PC-9 (cell line): ENCODE measurements around the gene SLC25A44. TPM values are rescaled to one million over a fixed set of nuclear protein-coding genes. Genes with fewer than 3 reads are reported as not detected.

ENCODE experiments used
- BruUV-seq: library from RNA; stranded (reverse); fragments of 400-500 nt; replicated peaks from 2 replicates; lab custom pipeline; 2021; lab: Mats Ljungman, UMichigan
- CTCF ChIA-PET: fragments of 300-600 bp; sonication (Branson Sonifier 250); formaldehyde crosslinking; loops from one replicate; lab custom pipeline; 2022; ENCODE audit warnings: antibody characterized with exemption; lab: Charles Lee
- POLR2A ChIA-PET: fragments of 300-600 bp; sonication (Branson Sonifier 250); formaldehyde crosslinking; loops from one replicate; lab custom pipeline; 2022; ENCODE audit warnings: antibody characterized with exemption; ENCODE audit not compliant: unreplicated experiment; lab: Charles Lee
- DNase-seq, 2 experiments: peaks; one replicate each; pipeline versions ENCODE4 v3.0.0 to v3.0.0-alpha.2; 2015 to 2022; ENCODE audit warnings: mixed read lengths in 1 of 2
- H2AFZ ChIP-seq: fragments of 200-600 bp; sonication (generic); 2 replicates; pipeline ENCODE4 v1.8.1; 2017; ENCODE audit warnings: antibody characterized with exemption
- H3F3A ChIP-seq: fragments of 200-600 bp; sonication (generic); 2 replicates; pipeline ENCODE4 v1.8.1; 2017; ENCODE audit warnings: antibody characterized with exemption, mild to moderate bottlenecking, low read depth; ENCODE audit not compliant: insufficient read depth
- H3K27ac ChIP-seq: fragments of 200-600 bp; sonication (generic); 2 replicates; pipeline ENCODE4 v1.6.1; 2016; ENCODE audit warnings: mixed run types
- H3K27me3 ChIP-seq: fragments of 200-600 bp; sonication (generic); 2 replicates; pipeline ENCODE4 v1.6.1; 2016; ENCODE audit warnings: low read depth, mixed run types; ENCODE audit not compliant: insufficient read depth
- H3K36me3 ChIP-seq: fragments of 200-600 bp; sonication (generic); 2 replicates; pipeline ENCODE4 v1.6.1; 2016; ENCODE audit warnings: low read depth, mixed run types
- H3K4me1 ChIP-seq: fragments of 200-600 bp; sonication (generic); replicated peaks from 2 replicates; pipeline ENCODE4 v1.6.1; 2016; ENCODE audit warnings: mixed run types; ENCODE audit not compliant: insufficient read depth
- H3K4me2 ChIP-seq: fragments of 200-600 bp; sonication (generic); 2 replicates; pipeline ENCODE4 v1.6.1; 2017; ENCODE audit warnings: mixed run types
- H3K4me3 ChIP-seq: fragments of 200-600 bp; sonication (generic); 2 replicates; pipeline ENCODE4 v1.6.1; 2016; ENCODE audit warnings: mixed run types
- H3K79me2 ChIP-seq: fragments of 200-600 bp; sonication (generic); 2 replicates; pipeline ENCODE4 v1.6.1; 2017; ENCODE audit warnings: low read depth, mixed run types
- H3K9me2 ChIP-seq: fragments of 200-600 bp; sonication (generic); 2 replicates; pipeline ENCODE4 v1.8.1; 2017; ENCODE audit warnings: mild to moderate bottlenecking; ENCODE audit not compliant: insufficient read depth
- H3K9me3 ChIP-seq: fragments of 200-600 bp; sonication (generic); 2 replicates; pipeline ENCODE4 v1.8.1; 2016; ENCODE audit warnings: low read depth; ENCODE audit not compliant: insufficient read depth
- H4K20me1 ChIP-seq: fragments of 200-600 bp; sonication (generic); 2 replicates; pipeline ENCODE4 v1.8.1; 2017; ENCODE audit not compliant: insufficient read depth
- CTCF ChIP-seq: fragments of 200-600 bp; sonication (generic); conservative IDR thresholded peaks from 2 replicates; pipeline ENCODE4 v1.6.1; 2017; ENCODE audit warnings: mixed run types, antibody characterized with exemption, mild to moderate bottlenecking, moderate library complexity
- EZH2 ChIP-seq: fragments of 200-600 bp; sonication (generic); IDR thresholded peaks from 2 replicates; pipeline ENCODE4 v1.8.0; 2017; ENCODE audit warnings: antibody characterized with exemption, low read depth
- intact Hi-C: fragments of 100-400 bp; cut with micrococcal nuclease; formaldehyde crosslinking; loops from one replicate; pipeline ENCODE4 v1.10.0; 2022; ENCODE audit not compliant: unreplicated experiment
- total RNA-seq: library from RNA; stranded (reverse); gene quantifications from 2 replicates; pipeline ENCODE4 v1.2.3, GENCODE V29; 2021

The SLC25A44 gene
- total RNA-seq, 1 experiment from 2014 or later: 20.2 TPM

- no peak overlapping the region for H3K27ac ChIP-seq
- no peak overlapping the region for H2AFZ ChIP-seq
- intact Hi-C loops: no loop called here
- H4K20me1 ChIP-seq: no peaks in the 10 kb centered on the region
- no peaks in the 10 kb centered on the region for H3K36me3 ChIP-seq
- H3K9me3 ChIP-seq: no peaks in the 10 kb centered on the region
- POLR2A ChIA-PET: no interaction called here
- H3F3A ChIP-seq: no peaks in the 10 kb centered on the region; the same call in 1 of the 2 replicates
- H3K4me3 ChIP-seq: no peak overlapping the region
- TF ChIP-seq EZH2 (no peak), CTCF (no peak)
- H3K9me2 ChIP-seq: no peaks in the 10 kb centered on the region
- peaks cover 10% of the 10 kb centered on the region for H3K4me1 ChIP-seq
- BruUV-seq: no TSS peak
- CTCF ChIA-PET: no interaction called here
- no peak for DNase-seq
- H3K27me3 ChIP-seq: no peaks in the 10 kb centered on the region
- no peaks in the 10 kb centered on the region for H3K79me2 ChIP-seq
- H3K4me2 ChIP-seq: no peak overlapping the region
Measured at GRCh38 chr1:156157966-156158365, 35.9 kb upstream of the SLC25A44 start.

- Histone ChIP-seq H3K9me2 (no peaks in the 10 kb centered on the region), H3K4me2 (no peak overlapping the region), H3K27ac (no peak overlapping the region), H3K27me3 (no peaks in the 10 kb centered on the region), H2AFZ (no peak overlapping the region), H4K20me1 (no peaks in the 10 kb centered on the region), H3K79me2 (no peaks in the 10 kb centered on the region), H3K9me3 (no peaks in the 10 kb centered on the region), H3K4me1 (no peaks in the 10 kb centered on the region), H3F3A (no peaks in the 10 kb centered on the region), H3K4me3 (no peak overlapping the region), H3K36me3 (no peaks in the 10 kb centered on the region)
- ChIA-PET POLR2A (no interaction called here), CTCF (no interaction called here)
- no TSS peak for BruUV-seq
- intact Hi-C loops: no loop called here
- no peak for DNase-seq
- TF ChIP-seq CTCF (no peak), EZH2 (no peak)
Measured at GRCh38 chr1:156160000-156160742, 33.7 kb upstream of the SLC25A44 start.

GRCh38 chr1:156160743-156161171, 33.1 kb upstream of the SLC25A44 start:
- H3F3A ChIP-seq: no peaks in the 10 kb centered on the region
- H3K27ac ChIP-seq: no peak overlapping the region
- no peaks in the 10 kb centered on the region for H3K79me2 ChIP-seq
- TF ChIP-seq CTCF (no peak), EZH2 (no peak)
- no TSS peak for BruUV-seq
- ChIA-PET POLR2A (no interaction called here), CTCF (no interaction called here)
- no peaks in the 10 kb centered on the region for H3K9me2 ChIP-seq
- no peaks in the 10 kb centered on the region for H4K20me1 ChIP-seq
- DNase-seq: no peak
- no peaks in the 10 kb centered on the region for H3K27me3 ChIP-seq
- no peak overlapping the region for H3K4me2 ChIP-seq
- no peaks in the 10 kb centered on the region for H3K4me1 ChIP-seq
- H3K36me3 ChIP-seq: no peaks in the 10 kb centered on the region
- intact Hi-C loops: no loop called here
- no peaks in the 10 kb centered on the region for H3K9me3 ChIP-seq
- no peak overlapping the region for H2AFZ ChIP-seq
- H3K4me3 ChIP-seq: no peak overlapping the region
